ENCODE results near the gene ZSCAN2.
A peak's percentile ranks its signal among the peaks of the same experiment; 100 is the strongest.

Gene ZSCAN2

DNA sequence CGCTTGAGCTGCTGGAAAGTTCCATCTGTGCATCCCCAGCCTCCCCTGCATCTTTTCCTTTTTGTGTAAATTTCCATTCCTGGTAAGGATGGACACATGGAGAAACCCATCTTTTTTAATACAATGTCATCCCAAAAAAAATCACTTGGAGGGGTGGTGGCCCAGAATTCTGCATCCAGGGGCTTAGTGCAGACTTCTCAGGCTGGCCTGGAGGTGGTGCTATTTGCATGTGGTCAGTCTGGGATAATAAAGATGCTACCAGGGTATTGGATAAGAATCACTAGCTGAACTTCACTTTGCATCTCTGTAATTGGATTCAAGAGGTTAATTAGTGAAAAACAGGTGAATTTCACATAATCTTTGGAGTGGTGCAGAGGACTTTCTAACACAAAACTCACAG is 1.8 kb upstream of the ZSCAN2 start:
- DNase-seq (ENCODE audit: low read depth in 2 of 2): no peak

GRCh38 chr15:84599906-84600305 is 903 bp upstream of the ZSCAN2 start:
- no peak for DNase-seq (ENCODE audit: low read depth in 2 of 2)

- DNase-seq (ENCODE audit: low read depth in 2 of 2): peak; percentile 37 to 43
Measured at GRCh38 chr15:84600331-84600686, 500 bp upstream of the ZSCAN2 start.

DNA sequence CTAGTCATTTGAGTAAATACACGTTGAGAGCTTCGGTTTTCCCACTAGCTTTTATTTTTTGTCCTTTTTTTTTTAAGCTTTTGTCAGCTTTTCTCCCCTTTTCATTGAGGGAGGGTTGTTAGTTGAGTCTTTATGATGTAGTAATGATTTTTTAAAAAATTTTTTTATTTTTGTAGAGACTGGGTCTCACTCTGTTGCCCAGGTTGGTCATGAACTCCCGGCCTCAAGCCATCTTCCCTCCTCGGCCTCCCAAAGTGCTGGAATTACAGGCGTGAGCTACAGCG is 688 bp downstream of the ZSCAN2 start:
- DNase-seq (ENCODE audit: low read depth in 2 of 2): no peak

DNA sequence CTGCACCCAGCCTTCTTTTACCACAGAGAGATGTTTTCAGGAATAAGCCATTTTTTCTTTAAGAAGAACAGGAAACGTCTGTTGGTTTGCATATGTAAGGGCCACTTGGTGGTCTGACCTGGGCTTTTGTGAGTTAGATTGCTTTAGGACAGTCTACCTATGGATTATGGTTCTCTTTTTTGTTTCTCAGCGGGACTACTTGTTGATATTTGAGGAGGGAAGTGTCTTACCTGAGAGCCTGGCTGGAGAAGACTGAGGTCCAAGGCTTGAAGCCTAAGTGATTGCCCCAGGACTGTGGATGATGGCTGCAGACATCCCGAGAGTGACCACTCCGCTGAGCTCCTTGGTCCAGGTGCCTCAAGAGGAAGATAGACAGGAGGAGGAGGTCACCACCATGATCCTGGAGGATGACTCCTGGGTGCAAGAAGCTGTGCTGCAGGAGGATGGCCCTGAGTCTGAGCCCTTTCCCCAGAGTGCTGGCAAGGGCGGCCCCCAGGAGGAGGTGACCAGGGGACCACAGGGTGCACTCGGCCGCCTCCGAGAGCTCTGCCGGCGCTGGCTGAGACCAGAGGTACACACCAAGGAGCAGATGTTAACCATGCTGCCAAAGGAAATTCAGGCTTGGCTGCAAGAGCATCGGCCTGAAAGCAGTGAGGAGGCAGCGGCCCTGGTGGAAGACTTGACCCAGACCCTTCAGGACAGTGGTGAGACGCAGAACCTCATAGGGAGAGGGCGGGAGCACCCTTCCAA is 3.0 kb downstream of the ZSCAN2 start:
- no peak for DNase-seq (ENCODE audit: low read depth in 2 of 2)

DNA sequence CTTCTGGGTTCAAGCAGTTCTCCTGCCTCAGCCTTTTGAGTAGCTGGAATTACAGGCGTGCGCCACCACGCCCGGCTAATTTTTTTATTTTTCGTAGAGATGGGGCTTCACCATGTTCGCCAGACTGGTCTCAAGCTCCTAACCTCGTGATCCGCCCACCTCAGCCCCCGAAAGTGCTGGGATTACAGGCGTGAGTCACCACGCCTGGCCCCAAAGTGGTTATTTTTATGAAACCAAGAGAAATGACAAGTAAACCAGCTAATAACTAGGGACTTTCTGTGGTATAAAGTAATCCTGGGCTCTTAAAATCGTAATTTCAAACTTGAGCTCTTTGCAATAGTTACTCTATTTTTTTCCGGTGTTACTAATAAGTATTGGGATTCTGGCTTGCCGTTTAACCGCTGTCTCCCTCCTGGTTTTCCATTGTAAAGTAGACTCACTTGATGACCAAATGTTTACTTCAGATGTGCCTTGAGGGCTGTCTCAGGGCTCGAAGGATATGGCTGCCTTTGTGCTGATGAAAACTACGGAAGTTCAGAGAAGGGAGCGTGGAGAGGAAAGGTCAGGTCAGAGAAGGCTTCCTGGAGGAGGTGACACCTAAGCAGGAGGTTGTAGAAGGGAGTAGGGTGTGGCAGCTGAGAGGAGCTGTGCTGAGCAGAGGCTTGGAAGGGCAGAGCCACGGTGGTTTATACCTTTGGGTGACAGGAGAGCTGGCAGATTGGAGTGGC is 4.2 kb downstream of the ZSCAN2 start:
- no peak for DNase-seq (ENCODE audit: low read depth in 2 of 2)

- DNase-seq (ENCODE audit: low read depth in 2 of 2): no peak
Measured at GRCh38 chr15:84605554-84605882, 4.7 kb downstream of the ZSCAN2 start.

- no peak for DNase-seq (ENCODE audit: low read depth in 2 of 2)
Measured at GRCh38 chr15:84606653-84607120, 5.9 kb downstream of the ZSCAN2 start.

- DNase-seq (ENCODE audit: low read depth in 2 of 2): no peak
Measured at GRCh38 chr15:84608707-84609284, 8.0 kb downstream of the ZSCAN2 start.

DNA sequence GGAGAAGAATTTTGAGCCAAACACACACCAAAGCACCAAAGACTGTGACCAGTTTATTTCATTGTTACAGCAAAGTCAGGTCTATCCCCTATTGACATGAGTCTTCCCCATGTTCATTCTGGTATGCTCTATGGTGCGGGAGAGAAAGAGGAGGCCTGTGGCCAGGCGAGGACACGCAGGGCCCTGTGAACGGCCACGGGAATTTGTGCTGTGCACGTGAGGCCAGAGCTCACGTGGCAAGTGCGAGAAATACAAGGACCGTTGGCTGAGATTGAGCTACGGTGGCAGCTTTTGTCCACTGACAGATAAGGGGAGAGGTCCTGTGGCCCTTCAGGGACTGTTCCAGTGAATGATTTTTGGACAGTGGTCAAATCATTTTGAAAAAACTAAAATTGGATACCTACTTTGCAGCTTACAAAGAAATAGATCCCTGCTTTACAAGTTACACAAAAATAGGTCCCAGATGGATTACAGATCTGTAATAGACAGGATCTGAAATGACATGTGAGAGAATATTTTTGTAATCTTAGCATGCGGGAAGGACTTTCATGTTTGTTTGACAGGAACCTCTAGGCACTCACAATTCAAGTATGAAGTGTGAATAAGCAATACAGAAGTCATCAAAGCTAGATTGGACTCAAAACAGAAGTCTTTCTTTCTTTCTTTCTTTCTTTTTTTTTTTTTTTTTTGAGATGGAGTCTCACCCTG is 9.2 kb downstream of the ZSCAN2 start:
- DNase-seq (ENCODE audit: low read depth in 2 of 2): no peak

DNA sequence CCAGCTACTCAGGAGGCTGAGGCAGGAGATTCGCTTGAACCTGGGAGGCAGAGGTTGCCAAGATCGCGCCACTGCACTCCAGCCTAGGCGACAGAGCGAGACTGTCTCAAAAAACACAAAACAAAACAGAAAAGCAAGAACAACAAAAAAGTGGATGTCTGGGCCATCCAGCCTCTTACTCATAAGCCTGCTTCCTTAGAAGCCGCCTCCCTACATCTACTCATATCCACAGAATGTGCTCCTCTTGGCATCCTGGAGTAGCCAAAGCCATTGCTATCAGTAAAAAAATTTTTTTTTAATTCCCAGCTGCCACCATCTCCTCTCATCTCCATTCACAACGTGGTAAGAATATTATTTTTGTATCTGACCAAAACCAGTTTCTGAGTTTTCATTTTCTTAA is 10.8 kb downstream of the ZSCAN2 start:
- no peak for DNase-seq (ENCODE audit: low read depth in 2 of 2)

- no peak for DNase-seq (ENCODE audit: low read depth in 2 of 2)
Measured at GRCh38 chr15:84616235-84616634, 15.4 kb downstream of the ZSCAN2 start.

- no peak for DNase-seq (ENCODE audit: low read depth in 2 of 2)
Measured at GRCh38 chr15:84620626-84621025, 19.8 kb downstream of the ZSCAN2 start.

GRCh38 chr15:84621358-84621979 is 20.7 kb downstream of the ZSCAN2 start:
- DNase-seq (ENCODE audit: low read depth in 2 of 2): no peak

DNA sequence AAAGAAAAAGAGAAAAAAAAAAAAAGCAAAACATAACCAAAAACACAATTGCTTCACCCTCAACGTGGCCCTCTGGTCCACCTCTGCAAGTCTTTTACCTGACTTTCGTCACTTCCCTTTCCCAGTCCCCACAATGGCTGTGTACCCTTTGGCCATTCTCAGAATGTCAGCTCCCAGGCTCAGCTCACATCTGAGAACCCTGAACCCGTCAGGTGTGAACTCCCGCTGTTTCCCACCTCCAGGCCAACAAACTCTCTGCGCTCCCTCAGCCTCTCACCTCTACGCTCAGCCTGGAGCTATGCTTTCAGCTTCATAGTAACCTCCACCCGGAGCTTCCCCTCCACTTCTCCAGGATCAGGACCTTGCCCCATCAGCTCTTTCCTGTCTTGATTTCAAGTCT is 23.6 kb downstream of the ZSCAN2 start:
- no peak for DNase-seq (ENCODE audit: low read depth in 2 of 2)

DNA sequence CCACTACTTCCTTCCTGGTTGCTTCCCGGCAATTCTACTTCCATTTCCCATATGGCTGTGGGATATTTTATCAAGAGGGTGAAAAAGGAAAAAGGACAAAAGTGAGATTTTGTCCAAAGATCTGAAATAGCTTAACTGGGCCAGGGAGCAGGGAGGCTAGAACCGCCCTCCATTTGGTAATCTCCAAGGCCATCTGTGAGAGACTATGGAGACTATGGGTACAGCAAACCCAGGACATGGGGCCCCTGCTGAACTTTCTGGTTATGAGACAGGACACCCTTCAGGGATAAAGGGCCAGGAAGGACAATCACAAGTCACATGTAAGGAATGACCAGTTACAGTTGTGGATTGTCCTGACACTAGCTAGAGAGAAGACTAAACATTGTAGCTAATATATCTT is 24.3 kb downstream of the ZSCAN2 start:
- DNase-seq (ENCODE audit: low read depth in 2 of 2): no peak

DNA sequence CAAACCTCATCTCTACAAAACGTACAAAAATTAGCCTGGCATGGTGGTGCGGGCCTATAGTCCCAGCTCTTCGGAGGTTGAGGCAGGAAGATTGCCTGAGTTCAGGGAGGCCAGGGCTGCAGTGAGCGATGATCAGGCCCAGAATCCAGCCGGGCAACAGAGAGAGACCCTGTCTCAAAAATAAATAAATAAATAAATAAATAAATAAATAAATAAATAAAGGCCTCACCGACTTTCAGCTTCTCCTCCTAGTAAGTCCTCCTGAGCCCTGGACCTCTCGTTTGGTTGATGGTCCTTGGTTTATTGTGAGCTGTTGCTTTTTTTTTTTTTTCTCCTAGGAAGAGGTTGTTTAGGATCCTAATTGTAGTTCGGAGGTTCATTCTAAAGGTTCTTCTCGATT is 28.2 kb downstream of the ZSCAN2 start:
- DNase-seq (ENCODE audit: low read depth in 2 of 2): no peak

GRCh38 chr15:84631706-84632272 is 31.0 kb downstream of the ZSCAN2 start:
- no peak for DNase-seq (ENCODE audit: low read depth in 2 of 2)

- DNase-seq (ENCODE audit: low read depth in 2 of 2): peak; percentile 24 to 32
Measured at GRCh38 chr15:84633311-84634227, 32.8 kb downstream of the ZSCAN2 start.

DNA sequence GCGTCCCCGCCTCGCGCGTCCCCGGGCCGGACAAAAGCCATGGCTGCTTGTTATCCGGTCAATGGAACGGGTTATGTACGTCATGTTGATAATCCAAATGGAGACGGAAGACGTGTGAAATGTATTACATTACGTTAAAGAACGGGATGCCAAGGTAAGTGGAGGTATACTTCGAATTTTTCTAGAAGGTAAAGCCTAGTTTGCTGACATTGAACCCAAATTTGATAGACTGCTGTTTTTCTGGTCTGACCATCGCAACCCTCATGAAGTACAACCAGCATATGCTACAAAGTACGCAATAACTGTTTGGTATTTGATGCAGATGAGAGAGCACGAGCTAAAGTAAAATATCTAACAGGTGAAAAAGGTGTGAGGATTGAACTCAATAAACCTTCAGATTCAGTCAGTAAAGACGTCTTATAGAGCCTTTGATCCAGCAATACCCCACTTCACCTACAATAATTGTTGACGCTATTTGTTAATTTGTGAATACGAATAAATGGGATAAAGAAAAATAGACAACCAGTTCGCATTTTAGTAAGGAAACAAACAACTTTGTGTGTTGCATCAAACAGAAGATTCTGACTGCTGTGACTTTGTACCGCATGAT is 33.5 kb downstream of the ZSCAN2 start:
- DNase-seq (ENCODE audit: low read depth in 2 of 2): no peak

Data from fibroblast of skin of left biceps (primary cell).